Measurements from ENCODE around the gene LMAN2. TPM values are rescaled to one million over a fixed set of nuclear protein-coding genes. Genes with fewer than 3 reads are reported as not detected.

The LMAN2 gene
- polyA plus RNA-seq, 2 of the 4 experiments (the other 2 are of a cell fraction): 123 to 210 TPM

GRCh38 chr5:177329883-177330282 lies 21.6 kb downstream of the LMAN2 start:
- no peak for TF ChIP-seq ZFP36 (IDR thresholded peaks at IDR 0.05; ENCODE audit: borderline replicate concordance, partially characterized antibody)
- TF ChIP-seq USF2 (IDR thresholded peaks at IDR 0.05): no peak
- no peak for TF ChIP-seq CHD2 (IDR thresholded peaks at IDR 0.05; ENCODE audit: low read length, partially characterized antibody)
- no peak for TF ChIP-seq PBX3 (IDR thresholded peaks at IDR 0.05)
- TF ChIP-seq REST (IDR thresholded peaks at IDR 0.05): no peak
- no peak for TF ChIP-seq MAFK (IDR thresholded peaks at IDR 0.05; ENCODE audit: partially characterized antibody)
- no peak for TF ChIP-seq ZSCAN20 (CRISPR knock-in tag; IDR thresholded peaks at IDR 0.05)
- TF ChIP-seq EHMT2 (IDR thresholded peaks at IDR 0.05; ENCODE audit: low read depth): no peak
- no peak for TF ChIP-seq RNF2 (IDR thresholded peaks at IDR 0.05; ENCODE audit: borderline replicate concordance, low read depth)
- TF ChIP-seq PHF8 (IDR thresholded peaks at IDR 0.05; ENCODE audit: borderline replicate concordance, low read depth): no peak
- no peak for TF ChIP-seq CEBPB (IDR thresholded peaks at IDR 0.05)
- no peak for TF ChIP-seq HMGXB4 (CRISPR knock-in tag; IDR thresholded peaks at IDR 0.05; ENCODE audit: borderline replicate concordance)
- TF ChIP-seq ESRRA (IDR thresholded peaks at IDR 0.05; ENCODE audit: borderline replicate concordance, low read length): no peak
- TF ChIP-seq SMC3 (IDR thresholded peaks at IDR 0.05): no peak
- TF ChIP-seq NPAS2 (CRISPR knock-in tag; IDR thresholded peaks at IDR 0.05; ENCODE audit: borderline replicate concordance): no peak
- no peak for TF ChIP-seq HOXA7 (CRISPR knock-in tag; IDR thresholded peaks at IDR 0.05)
- no peak for TF ChIP-seq HES2 (IDR thresholded peaks at IDR 0.05)
- TF ChIP-seq HDAC2 (IDR thresholded peaks at IDR 0.05): no peak
- no peak for TF ChIP-seq EP300 (IDR thresholded peaks at IDR 0.05)
- ATAC-seq: no peak
- no peak overlapping the region for H3K4me3 ChIP-seq
- H3K9me3 ChIP-seq: no peaks in the 10 kb centered on the region
- POLR2A ChIA-PET: no interaction called here
- H3K4me2 ChIP-seq: no peak overlapping the region
- no peak for FAIRE-seq
- DNase-seq (ENCODE audit: low read depth in 1 of 2, low spot score in 1 of 2): no peak
- peaks cover 37% of the 10 kb centered on the region for H3K4me1 ChIP-seq
- CTCF ChIA-PET: interaction anchor here (1.1 to 7.9 kb wide), 2 partner anchors 11 to 24 kb away, joined by 3 to 111 read pairs; no protein-coding TSS in a partner anchor
- no peak overlapping the region for H3K27ac ChIP-seq
- WGBS (ENCODE audit: missing lambda C conversion rate): 92% methylated on average over 6 of the region's 6 CpGs
